C4-2B (cell line): ENCODE data around the gene COX7A2L.

Source experiments
- H3K27ac ChIP-seq: fragments of 450-650 bp; 2 replicates; pipeline ENCODE4 v1.5.1; 2017
- CTCF ChIP-seq: fragments of 450-650 bp; conservative IDR thresholded peaks from 2 replicates; pipeline ENCODE4 v1.5.1; 2017; ENCODE audit warnings: mild to moderate bottlenecking
- ZFX ChIP-seq: fragments of 450-650 bp; IDR thresholded peaks from 2 replicates; pipeline ENCODE4 v1.6.1; 2017

COX7A2L gene

GRCh38 chr2:42372474-42373200 is 11.6 kb upstream of the COX7A2L start:
- no peak overlapping the region for H3K27ac ChIP-seq

DNA sequence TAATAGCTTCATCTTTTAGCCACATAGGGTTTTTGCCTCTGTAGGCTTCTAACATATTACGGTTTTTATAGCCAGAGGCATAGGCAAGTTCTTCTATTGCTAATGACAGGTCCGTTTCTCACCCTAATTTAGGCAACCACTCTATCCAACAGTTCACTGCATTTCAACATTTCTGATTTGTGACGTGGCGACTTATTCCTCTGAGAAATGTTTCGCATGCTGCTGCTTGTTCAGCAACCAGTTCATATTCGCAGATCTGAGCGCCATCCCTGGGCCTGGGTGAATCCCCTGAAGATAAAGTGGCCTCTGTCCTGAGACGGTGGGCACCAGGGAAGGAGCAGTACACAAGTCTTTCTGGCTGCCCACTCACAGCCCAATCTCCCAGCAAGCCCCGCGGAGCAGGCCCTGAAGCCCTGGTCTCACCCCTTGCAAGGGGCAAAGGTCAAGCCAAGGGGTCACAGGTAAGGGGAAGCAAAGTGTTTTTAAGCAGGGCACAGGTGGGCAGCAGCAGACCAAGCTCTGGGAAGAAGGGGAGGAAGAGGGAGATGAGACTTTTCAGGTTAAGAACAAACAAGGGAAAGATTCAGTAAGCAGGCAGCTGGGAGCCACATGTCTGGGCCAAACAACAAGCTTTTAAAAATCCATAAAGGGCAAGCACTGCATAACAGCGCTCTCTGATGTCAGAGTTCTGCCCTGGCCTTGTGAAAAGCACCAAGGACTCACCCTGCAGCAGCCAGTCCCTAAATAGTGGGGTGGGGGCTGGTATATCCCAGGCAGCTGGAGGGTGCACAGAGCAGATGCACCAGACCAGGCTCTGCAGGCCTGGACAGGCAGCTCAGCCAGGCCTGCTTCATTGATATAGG is 10.8 kb upstream of the COX7A2L start:
- TF ChIP-seq CTCF = no peak
- TF ChIP-seq ZFX = no peak
- H3K27ac ChIP-seq = no peak overlapping the region

More at GRCh38 chr2:42372474-42373200, 11.6 kb upstream of the COX7A2L start:
- TF ChIP-seq ZFX = no peak
- TF ChIP-seq CTCF = no peak

- peak overlapping the region; percentile 79 for H3K27ac ChIP-seq
- TF ChIP-seq CTCF = no peak
- no peak for TF ChIP-seq ZFX
These were observed 8.7 kb upstream of the COX7A2L start for GRCh38 chr2:42369532-42370229.

DNA sequence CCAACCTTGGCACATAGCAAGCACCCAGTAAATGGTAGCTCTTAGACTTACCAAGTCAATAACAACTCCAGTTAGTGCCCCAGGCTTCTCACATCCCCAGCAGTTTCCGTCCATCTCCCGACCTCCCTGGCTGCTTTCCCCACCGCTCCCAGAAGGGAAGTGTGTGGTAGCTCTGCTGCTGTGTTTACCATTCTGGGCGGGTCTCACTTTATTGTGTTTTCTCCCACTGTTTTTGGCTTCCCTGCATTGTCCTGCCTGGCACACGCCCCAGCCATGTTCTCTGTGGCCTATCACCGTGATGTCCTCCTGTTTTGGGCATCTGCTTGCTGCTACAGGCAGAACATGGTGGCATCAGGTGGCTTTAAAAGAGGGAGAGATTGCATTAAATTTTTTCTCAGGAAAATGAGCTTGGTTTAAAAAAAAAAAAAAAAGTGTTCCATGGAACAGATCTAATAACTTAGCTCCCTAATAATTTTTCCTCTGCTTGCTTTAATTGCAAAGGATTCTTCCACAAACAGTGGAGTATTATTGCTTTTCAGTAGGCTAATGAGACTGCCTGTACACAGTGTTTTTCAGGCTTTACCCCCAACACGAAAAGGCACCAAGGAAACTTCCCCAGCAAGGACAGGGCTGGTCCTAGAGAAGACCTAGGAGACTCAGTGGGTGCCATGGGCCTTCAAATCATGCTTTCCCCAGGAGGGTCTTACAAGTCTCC is 8.0 kb upstream of the COX7A2L start:
- peak overlapping the region; percentile 79 for H3K27ac ChIP-seq
- TF ChIP-seq CTCF (no peak), ZFX (no peak)

DNA sequence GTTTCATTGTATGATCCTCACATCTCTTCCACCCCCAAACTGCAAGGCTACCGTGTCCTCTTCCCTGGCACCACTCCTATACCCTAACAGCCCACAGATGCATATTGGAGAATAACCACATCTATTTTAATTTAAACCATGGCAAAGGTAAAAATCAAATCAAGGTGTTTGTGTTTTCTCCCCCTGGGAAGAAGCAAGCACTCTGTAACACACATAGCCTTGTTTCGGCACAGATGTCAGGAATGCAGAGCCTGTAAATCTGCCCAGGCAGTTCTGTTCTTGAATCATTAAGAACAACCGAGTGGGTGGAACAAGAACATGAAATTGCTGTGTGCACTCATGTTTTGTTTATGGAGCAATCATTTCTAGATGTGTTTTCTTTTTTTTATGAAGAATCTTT is 6.8 kb upstream of the COX7A2L start:
- TF ChIP-seq CTCF (no peak), ZFX (no peak)
- H3K27ac ChIP-seq = peak overlapping the region; percentile 35; the same call in 1 of the 2 replicates

DNA sequence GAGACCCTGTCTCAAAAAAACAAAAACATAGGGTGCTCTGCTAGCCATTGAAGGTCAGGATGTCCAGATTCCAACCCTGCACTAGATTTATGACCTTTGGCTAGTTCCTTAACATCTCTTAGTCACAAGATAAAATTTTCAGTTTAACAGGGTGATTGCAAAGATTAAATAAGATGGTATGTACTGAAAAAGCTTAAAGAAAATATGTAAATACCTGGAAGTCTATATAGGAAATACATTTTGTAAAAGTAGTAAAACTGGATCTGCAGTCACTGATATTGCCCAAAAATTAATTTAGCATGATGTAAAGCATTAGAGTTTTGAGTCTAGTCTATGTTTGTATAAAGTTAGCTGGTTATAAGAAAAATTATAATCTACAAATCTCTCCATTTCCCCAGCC is 5.4 kb upstream of the COX7A2L start:
- TF ChIP-seq ZFX = no peak
- no peak overlapping the region; the same call in 1 of the 2 replicates for H3K27ac ChIP-seq

- no peak for TF ChIP-seq ZFX
- no peak overlapping the region for H3K27ac ChIP-seq
These were observed 3.6 kb upstream of the COX7A2L start for GRCh38 chr2:42364658-42365057.
